Hypothalamus (tissue), 51 donors: ENCODE measurements around the gene MND1.

Experiments used
- DNase-seq, 51 donors: peaks; one replicate each; lab custom pipeline; 2025; lab: John Stamatoyannopoulos, UW

The MND1 gene, protein sequence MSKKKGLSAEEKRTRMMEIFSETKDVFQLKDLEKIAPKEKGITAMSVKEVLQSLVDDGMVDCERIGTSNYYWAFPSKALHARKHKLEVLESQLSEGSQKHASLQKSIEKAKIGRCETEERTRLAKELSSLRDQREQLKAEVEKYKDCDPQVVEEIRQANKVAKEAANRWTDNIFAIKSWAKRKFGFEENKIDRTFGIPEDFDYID

DNA sequence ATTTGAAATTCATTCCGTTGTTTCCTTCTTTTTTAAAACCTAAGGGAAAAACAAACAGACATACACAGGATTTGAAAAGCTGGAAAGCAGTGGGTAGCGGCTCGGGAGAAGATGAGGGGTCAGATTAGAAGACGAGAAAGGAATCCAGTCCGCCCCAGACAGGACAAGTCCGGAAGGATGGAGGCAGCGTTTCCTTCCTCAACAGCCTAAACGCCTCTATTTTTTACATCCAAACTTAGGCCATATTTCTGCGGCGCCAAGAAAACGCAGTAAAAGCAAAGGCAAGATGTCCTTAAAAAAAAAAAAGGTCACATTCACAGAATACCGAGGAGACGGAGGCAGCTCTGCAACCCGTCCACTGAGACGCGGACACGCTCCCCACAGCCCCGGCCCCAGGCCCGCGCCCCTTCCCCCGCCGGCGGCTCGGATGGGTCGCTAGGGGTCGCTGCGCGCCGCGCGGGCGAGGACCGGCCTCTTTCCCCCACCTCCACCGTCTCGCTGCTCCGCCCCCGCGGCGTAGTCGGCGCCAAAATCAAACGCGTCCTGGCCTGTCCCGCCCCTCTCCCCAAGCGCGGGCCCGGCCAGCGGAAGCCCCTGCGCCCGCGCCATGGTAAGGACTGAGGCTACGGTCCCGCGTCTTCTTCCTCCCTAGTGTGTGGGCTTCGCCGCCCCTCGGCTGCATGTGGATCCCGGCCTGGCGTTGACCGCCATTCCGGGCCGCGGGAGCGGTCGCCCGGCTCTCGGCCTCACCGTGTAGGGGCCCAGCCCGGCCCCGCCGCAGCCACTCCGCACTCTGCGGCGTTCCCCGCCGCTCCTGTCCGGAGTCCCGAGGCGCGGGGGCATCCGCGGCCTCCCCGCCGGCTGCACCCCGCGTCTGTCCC is at the start of gene MND1:
MND1 (plus strand) TSS at position 558 of the 881 bp plus-strand sequence; CDS start at position 608, 50 bp downstream.
- DNase-seq = peak in 50 of 51 donors; percentile 17 to 85 (median 64)

DNA sequence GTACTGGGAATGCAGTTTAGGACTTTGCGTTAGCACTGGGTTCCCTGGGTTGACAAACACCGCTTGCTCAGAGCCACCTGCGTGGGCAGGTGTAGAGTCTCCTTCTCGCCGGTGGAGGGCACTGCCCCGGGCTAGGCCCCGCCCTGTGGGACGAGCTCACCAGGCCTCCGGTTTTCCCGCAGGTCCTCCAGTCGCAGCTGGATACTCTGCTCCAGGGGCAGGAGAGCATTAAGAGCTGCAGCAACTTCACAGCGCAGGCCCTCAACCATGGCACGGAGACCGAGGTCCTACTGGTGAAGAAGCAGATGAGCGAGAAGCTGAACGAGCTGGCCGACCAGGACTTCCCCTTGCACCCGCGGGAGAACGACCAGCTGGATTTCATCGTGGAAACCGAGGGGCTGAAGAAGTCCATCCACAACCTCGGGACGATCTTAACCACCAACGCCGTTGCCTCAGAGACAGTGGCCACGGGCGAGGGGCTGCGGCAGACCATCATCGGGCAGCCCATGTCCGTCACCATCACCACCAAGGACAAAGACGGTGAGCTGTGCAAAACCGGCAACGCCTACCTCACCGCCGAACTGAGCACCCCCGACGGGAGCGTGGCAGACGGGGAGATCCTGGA is 49.2 kb upstream of the MND1 start:
- DNase-seq = no peak

DNA sequence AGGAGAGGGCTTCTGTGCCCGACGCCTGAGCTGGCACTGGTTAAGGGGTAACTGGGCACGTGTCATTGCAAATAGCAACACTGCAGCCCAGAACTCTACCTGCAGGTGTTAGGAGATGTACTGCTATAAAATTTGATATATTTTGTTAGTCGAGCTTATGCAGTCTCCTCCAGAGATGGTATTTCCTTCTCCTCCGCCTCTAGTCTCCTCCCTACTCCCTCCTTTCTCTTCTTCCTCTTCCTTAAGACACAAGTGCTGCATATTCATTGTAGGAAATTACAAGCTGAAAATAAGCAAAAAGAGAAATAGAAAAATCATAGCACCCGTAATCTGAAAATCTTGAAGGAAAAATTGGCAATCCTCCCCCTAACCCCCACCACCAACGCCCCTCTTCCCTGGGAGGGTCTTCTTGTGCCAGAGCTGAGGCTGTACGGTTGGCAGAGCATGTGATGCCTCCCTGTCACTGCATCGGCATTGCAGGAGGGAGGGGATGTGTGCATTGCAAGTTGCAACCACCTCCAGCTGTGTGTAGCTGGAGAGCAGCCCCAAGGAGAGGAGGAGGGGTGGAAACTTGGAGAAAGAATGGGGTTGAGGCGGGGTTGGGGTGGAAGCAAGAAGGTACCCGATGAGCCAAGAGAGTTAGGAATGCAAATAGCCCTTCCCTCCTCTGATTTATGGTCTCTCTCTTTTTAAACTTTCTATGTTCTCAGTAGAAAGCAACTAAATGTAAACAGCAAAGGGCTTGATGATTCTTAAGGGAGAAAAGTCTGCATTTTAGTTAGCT is 48.3 kb upstream of the MND1 start:
- peak in 1 of 51 donors; percentile 15 for DNase-seq

DNA sequence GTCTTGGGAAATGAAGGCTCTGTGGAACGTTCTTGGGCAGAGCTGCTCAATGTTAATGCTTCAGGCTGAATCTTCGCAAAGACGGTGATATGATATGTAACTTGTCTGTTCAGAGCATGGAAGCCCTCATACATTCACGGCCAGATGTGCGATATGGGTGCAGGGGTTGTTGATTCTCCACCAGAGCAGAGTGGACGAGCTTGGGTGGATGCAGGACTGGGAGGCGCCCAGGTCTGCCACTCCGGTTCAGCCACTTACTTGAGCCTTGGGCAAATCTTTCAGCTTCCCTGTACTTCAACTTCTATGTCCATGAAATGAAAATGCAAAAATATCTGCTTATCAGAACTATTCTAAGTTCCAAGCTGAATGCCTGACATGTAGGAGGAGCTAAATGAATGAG is 47.4 kb upstream of the MND1 start:
- DNase-seq = no peak

DNA sequence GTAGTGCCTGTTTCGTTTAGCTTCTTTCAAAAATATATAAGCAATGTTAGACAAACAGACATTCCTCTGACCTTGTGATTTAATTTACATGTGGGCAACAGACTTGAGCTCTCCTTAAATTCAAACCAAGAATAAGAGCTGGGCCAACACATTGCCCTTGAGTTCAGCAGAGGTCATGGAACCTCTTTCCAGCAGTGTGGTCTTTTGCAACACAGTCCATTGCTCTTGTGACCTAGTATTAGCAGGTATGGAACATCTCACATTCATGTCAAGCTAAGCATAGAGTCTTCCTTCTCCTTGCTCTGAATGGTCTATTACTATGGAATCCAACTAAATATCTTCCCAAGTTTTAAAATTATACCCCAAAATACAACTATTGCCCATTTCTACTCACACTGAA is 33.7 kb upstream of the MND1 start:
- DNase-seq = no peak

DNA sequence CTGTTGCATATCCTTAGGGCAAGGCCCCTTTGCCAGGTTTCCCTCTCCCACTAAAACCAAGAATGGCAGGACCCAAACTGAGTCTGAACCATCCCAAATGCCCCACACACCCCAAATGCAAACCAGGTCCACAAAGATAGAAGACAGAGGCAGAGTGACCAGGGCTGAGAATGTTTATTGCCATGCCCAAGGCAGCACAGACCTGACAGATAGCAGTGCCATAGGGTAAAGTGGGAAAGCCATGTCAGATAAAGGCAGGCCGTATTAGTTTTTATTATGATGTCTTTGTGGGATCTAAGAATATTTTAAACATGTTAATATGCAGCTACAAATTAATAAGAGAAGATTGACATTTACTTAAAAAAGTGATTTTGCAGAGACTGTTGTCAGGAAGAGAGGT is 29.6 kb upstream of the MND1 start:
- no peak for DNase-seq

DNA sequence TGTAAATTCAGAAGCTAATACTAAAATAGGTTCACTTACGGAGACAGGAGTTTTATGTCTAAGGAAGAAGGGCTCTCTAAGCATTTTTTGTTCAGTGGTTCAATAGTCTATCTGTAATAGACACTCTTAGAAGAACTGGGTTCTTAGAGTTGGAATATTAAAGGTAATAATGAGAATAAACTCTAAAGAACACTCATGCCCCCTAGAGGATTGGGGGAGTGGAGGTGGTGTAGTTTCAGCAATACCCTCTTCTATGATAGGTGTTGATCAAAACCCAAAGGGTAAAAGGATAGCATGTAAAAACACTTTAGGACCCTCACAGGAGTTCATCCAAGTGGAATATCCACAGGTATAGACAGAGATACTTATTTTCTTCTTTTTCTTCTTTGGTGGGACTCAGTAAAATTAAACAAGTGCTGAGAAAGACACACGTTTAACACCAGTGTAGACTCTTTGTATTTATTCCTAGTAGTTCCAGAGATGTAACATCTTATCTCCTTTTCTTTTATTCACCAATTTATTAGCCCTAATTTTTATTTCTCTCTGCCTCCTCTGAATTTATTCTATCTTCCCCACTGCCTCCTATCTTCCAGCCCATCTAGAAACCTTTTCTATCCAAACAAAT is 25.7 kb upstream of the MND1 start:
- peak in 1 of 51 donors; percentile 46 for DNase-seq

DNA sequence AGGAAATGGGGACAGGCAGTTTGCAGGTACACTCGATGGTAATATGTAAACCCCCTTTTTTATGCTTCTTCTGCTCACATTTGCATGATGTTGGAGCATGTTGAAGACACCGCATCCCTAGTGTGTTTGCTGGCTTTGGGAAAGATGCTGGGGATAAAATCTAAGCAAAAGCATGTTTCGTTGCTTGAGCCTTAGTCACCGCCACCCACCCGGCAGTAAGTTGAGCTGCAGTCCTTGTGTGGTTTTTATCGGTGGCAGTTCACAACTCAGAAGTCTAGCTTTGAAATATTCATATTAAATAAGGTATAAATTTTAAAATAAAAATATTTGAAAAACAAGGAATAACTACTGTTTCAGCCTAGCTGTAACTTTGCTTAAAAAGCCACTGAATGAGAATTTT is 21.7 kb upstream of the MND1 start:
- DNase-seq = peak in 1 of 51 donors; percentile 5

DNA sequence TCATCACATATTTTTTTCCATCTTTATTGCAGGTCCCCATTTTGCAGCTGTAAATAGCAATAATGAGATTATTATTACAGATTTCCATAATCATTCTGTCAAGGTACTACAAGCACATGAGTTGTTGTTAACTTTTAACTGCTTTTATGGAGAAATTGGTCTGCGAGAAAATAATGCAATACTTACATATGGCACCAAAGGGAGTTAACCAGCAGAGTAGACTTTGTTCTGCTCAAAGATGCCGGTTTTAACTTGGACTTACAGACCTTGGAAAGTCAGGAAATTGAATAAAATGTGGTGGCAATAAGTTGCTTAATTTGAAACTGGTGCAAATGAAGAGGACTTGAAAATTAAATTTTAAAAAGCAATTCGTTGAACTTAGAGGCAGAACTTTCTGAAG is 20.4 kb upstream of the MND1 start:
- DNase-seq = no peak

DNA sequence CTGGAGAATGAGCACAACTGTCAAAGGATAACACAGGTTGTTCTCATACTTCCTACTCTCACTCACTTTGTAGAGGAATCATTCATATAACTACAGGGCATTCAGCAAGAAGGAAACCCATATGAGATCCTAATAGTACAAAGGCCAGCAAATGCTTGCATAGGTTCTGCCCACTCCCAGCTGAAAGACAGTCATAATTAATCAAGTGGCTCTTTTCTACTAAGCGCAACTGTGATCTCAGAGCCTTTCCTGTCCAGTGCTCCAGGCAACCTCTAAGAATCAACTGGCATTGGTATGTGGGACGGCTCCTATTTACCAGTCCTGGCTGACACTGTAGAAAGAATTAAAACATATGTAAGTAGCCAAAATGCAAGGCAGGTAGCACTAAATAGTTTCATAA is 18.9 kb upstream of the MND1 start:
- DNase-seq = no peak

DNA sequence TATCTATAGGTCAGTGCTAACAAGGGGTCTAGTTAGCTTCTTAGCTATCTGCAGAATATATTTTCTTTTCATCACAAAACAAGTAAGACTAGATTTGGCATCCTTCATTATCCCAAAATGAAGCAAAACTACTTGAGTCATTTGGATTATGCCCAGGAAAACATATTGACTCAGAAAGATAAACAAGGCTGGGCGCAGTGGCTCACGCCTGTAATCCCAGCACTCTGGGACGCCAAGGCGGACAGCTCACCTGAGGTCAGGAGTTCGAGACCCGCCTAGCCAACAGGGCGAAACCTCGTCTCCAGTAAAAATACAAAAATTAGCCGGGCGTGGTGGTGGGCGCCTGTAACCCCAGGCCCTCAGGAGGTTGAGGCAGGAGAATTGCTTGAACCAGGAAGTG is 18.0 kb upstream of the MND1 start:
- DNase-seq = no peak

DNA sequence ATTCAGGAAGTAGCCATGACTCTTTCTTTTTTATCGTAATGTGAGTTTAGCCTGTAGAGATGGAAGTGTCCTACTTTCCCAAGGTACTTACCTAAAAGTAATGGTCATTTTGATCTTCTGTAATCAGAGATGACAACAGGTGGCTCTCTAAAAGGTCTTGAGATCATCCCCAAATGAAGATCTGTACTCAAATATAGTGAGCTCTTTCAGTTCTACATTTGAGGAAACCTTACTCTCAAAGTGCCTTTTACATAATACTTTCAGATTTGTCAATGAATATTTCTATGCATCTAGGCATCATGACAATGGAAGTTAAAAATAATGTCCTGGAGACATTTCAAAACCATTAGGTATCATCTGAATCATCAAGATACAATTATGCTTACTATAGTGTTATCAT is 17.2 kb upstream of the MND1 start:
- no peak for DNase-seq

DNA sequence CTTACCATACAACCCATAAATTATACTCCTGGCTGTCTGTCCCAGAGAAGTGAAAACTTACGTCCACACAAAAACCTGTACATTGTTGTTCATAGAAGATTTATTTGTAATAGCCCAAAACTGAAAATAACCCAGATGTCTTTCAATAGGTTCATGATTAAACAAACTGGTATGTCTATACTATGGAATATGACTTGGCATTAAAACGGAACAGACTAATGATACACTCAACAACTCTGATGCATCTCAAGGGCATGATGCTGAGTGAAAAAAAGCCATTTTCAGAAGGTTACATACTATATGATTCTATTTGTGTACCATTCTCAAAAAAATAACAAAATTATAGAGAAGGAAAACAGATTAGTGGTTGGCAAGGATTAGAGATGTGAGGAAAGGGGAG is 11.6 kb upstream of the MND1 start:
- no peak for DNase-seq

DNA sequence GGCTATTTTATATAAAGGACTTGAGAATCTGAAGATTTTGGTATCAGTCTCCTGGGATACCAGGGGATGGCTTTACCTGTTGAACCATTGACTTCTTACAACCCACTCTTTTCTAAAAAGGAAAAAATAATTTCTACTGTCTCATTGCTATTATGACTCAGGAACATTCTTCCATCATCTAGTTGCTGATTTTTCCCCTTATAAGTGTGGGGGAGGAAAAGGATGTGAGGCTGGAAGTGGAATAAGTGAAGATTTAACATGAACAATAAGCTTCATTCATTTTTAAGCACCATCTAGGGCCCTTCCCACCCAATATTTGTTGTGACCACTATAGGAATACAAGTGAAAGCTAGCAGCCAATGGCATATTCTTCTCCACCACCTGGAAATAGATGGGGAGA is 10.6 kb upstream of the MND1 start:
- DNase-seq = no peak

DNA sequence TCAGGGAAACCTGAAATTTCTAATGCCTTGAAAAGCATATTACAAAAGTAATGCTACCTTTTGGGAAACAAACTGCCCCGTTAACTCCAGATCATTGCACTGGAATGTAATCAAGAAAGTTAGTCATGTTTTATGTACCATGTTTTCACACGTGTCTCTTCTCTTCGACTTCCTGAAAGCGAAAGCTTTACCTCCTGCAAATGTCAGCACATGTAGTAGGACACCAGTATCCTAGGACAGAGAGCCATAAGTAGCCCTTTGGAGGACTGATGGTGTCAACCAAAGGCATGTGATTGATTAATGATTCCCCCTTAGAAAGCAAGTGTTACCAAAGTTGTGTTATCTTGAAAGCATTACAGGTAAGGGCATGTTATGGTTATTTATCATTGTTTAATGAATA is 8.8 kb upstream of the MND1 start:
- DNase-seq = no peak

DNA sequence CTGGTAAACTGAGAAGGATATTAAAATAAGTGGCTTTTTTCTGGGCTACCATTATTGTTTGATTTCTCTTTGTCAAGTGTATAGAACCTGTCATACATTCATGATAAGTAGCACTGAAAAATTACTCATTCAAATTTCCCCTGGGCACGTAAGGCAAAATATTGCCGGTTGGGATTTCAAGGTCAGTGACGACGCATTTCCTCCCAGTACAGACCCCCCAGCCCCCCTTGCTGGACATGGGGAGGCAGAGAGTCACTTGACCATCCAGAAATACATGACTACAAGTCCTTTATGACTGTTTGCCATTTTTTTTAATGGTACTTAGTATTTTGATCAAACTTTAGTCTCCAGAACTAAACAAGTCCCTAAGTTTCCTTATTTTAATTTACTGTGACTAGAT is 6.8 kb upstream of the MND1 start:
- no peak for DNase-seq

DNA sequence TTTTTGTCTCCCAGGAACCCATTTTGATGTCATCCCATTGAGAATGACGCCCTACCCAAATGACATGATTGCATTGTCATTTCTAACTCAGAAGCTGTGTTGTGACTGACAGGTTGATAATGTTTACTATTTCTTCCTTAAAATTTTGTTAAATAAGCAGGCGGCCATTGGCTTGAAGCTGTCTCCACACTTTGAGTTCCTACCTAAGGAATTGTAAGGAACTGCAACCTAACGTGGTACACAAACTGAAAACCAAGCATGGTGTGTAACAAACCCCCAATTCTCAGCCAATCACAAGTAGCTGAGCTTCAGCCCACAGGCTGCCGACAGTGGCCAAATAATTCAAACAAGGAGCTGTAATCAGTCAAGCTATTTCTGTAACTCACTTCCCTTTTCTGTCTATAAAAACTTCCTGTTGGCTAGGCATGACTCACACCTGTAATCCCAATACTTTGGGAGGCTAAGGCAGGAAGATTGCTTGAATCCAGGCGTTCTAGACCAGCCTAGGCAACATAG is 2.9 kb upstream of the MND1 start:
- no peak for DNase-seq

DNA sequence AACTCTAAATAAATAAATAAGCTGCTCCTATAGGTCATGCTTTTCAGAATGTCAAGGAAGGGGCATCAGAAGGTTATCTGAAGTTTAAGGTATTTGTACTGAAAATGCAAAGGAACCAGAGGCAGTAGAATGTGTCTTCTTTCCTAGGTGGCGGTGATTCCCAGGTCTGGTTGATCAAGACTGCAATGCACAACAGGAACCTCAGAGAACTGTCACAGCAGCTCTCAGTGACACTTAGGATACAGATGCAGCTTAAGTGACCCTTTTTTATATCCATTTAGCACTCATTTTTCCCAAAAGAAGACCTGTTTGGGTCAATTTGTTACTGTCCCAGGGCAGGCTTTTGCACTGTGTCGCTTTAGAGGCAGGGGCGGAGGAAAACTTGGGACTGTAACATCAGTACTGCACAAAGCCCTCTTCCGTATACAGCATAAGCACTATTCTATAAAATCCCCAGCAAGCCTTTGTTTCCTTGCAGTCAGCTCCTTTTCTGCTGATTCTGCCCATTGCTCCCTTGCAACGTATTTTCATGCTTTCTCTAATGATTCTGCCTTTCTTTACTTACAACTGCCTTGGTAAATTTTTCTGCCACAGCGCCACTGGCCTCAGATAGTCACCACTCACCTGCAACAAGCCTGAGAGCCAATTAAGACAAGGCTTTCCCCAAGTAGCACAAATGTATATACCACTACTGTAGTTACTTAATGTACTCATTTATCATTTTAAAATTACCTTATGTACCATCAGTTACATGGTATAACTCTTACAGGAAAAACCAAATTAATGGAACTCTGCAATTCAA is 1.5 kb upstream of the MND1 start:
- DNase-seq = no peak
